Skin epidermis (tissue), 12 donors: ENCODE data around the gene DBP.

ENCODE experiments used
- H3K27ac ChIP-seq, 21 experiments: fragments of 200-600 bp; sonication (generic) in 11 of 21; one replicate each; pipeline ENCODE4 v1.5.0; 2020; ENCODE audit warnings: mild to moderate bottlenecking in 3 of 21, inconsistent platforms in 2 of 21, moderate library complexity in 2 of 21
- H3K4me3 ChIP-seq, 7 experiments: fragments of 200-600 bp; sonication (generic) in 2 of 7; one replicate each; pipeline ENCODE4 v1.5.0; 2020; ENCODE audit warnings: inconsistent platforms in 2 of 7, mild to moderate bottlenecking in 2 of 7, moderate library complexity in 1 of 7

DBP gene

GRCh38 chr19:48631225-48631624 lies 6.0 kb downstream of the DBP start:
- no peak overlapping the region for H3K4me3 ChIP-seq
- H3K27ac ChIP-seq, result peak overlapping the region in 10 of 21 experiments; percentile 0 to 56 (median 36)

GRCh38 chr19:48630296-48631063 lies 6.7 kb downstream of the DBP start:
- Histone ChIP-seq H3K27ac (peak overlapping the region in 14 of 21 experiments; percentile 0 to 56 (median 38)), H3K4me3 (no peak overlapping the region)

- H3K27ac ChIP-seq, result peak overlapping the region in 5 of 21 experiments; percentile 19 to 51 (median 34)
- H3K4me3 ChIP-seq, result no peak overlapping the region
These were observed 7.4 kb downstream of the DBP start for GRCh38 chr19:48629599-48630295.

- H3K4me3 ChIP-seq, result no peak overlapping the region
- H3K27ac ChIP-seq, result no peak overlapping the region
These were observed 7.9 kb downstream of the DBP start for GRCh38 chr19:48629297-48629598.

- Histone ChIP-seq H3K27ac (peak overlapping the region in 1 of 21 experiments; percentile 26), H3K4me3 (no peak overlapping the region)
These were observed 8.5 kb downstream of the DBP start for GRCh38 chr19:48628486-48629296.

GRCh38 chr19:48627865-48628314 lies 9.3 kb downstream of the DBP start:
- H3K27ac ChIP-seq, result peak overlapping the region in 2 of 21 experiments; percentile 34 to 42
- H3K4me3 ChIP-seq, result no peak overlapping the region

- H3K27ac ChIP-seq, result peak overlapping the region in 3 of 21 experiments; percentile 25 to 42 (median 34)
- H3K4me3 ChIP-seq, result no peak overlapping the region
These were observed 9.8 kb downstream of the DBP start for GRCh38 chr19:48627201-48627864.

GRCh38 chr19:48625891-48626327 lies 11.3 kb downstream of the DBP start:
- Histone ChIP-seq H3K27ac (peak overlapping the region in 2 of 21 experiments; percentile 24 to 30), H3K4me3 (no peak overlapping the region)

GRCh38 chr19:48624791-48625723 lies 12.1 kb downstream of the DBP start:
- Histone ChIP-seq H3K27ac (peak overlapping the region in 11 of 21 experiments; percentile 0 to 83 (median 43)), H3K4me3 (peak overlapping the region in 3 of 7 experiments; percentile 31 to 42 (median 37))

- peak overlapping the region in 5 of 7 experiments; percentile 19 to 42 (median 31) for H3K4me3 ChIP-seq
- H3K27ac ChIP-seq, result peak overlapping the region in 19 of 21 experiments; percentile 4 to 83 (median 69)
These were observed 13.0 kb downstream of the DBP start for GRCh38 chr19:48624067-48624594.

- H3K27ac ChIP-seq, result peak overlapping the region in 17 of 21 experiments; percentile 7 to 77 (median 69)
- peak overlapping the region in 3 of 7 experiments; percentile 27 to 37 (median 31) for H3K4me3 ChIP-seq
These were observed 13.6 kb downstream of the DBP start for GRCh38 chr19:48623556-48624066.

GRCh38 chr19:48619692-48620585 lies 17.2 kb downstream of the DBP start:
- peak overlapping the region; percentile 62 to 86 (median 71) for H3K4me3 ChIP-seq

GRCh38 chr19:48618916-48619691 lies 18.1 kb downstream of the DBP start, which contains the start of the genes RPL18 and SPHK2:
Gene RPL18 (minus strand): TSS chr19:48619178. CDS start chr19:48619143, 35 bp downstream.
Gene SPHK2 (plus strand): TSS chr19:48619506. CDS start chr19:48620515, 1,009 bp downstream.
- H3K4me3 ChIP-seq, result peak within 1 kb of the TSS; percentile 62 to 86 (median 71)
- peak within 1 kb of the TSS; percentile 42 to 96 (median 87) for H3K27ac ChIP-seq

More at GRCh38 chr19:48619692-48620585, 17.2 kb downstream of the DBP start:
- H3K27ac ChIP-seq, result peak overlapping the region; percentile 24 to 96 (median 87)

GRCh38 chr19:48618278-48618915 lies 18.8 kb downstream of the DBP start:
- Histone ChIP-seq H3K27ac (peak overlapping the region; percentile 42 to 96 (median 87)), H3K4me3 (peak overlapping the region; percentile 62 to 86 (median 71))
